OCI-LY7 (cell line): ENCODE data around the gene GCSAML.

Experiments
- CTCF ChIP-seq: fragments of 200-600 bp; sonication (generic); conservative IDR thresholded peaks from 2 replicates; pipeline ENCODE4 v1.5.1; 2014; ENCODE audit warnings: mild to moderate bottlenecking, antibody characterized with exemption, low read length, moderate library complexity, mixed read lengths
- EZH2phosphoT487 ChIP-seq: fragments of 200-600 bp; sonication (generic); IDR thresholded peaks from 2 replicates; pipeline ENCODE4 v1.6.1; 2018; ENCODE audit warnings: low read depth, borderline replicate concordance, mild to moderate bottlenecking, mixed run types, antibody characterized with exemption, low read length, moderate library complexity, mixed read lengths

DNA sequence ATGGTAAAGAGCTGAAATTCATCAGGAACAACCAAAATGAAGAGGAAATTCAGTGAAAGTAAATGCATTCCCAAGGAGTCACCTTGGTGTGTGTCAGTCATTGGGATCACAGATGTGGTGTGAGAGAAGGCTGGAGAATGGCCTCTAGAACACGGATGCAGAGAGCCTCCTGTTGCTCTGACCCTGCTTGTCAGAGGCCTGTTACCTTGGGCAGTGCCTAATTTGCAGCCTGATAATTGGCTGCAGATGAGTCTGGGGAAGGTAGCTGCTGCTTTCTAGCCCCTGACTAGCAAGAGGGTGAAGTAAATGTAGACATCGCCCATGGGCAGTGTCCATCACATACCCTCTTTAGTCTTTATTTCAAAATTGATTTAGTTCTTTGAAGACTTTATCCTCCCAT lies 3.3 kb downstream of the GCSAML start:
- TF ChIP-seq CTCF (no peak), EZH2phosphoT487 (no peak)
